Measurements from ENCODE around the gene DDX46. TPM values are rescaled to one million over a fixed set of nuclear protein-coding genes. Genes with fewer than 3 reads are reported as not detected.

Gene DDX46
- total and polyA plus RNA-seq, 2 experiments from 2014 or later: 16.9 to 19.6 TPM

GRCh38 chr5:134878403-134878802 lies 119.8 kb downstream of the DDX46 start:
- TF ChIP-seq EZH2phosphoT487 (IDR thresholded peaks at IDR 0.05; ENCODE audit: insufficient read depth, low read depth) (no peak), EZH2 (IDR thresholded peaks at IDR 0.05; ENCODE audit: insufficient read depth, poor library complexity, severe bottlenecking) (no peak)
- no peak overlapping the region for H3K4me3 ChIP-seq

GRCh38 chr5:134879456-134879855 lies 120.9 kb downstream of the DDX46 start:
- no peaks in the 10 kb centered on the region for H4K20me1 ChIP-seq (ENCODE audit: insufficient read depth)
- 44 to 47% methylated on average over 3 of the region's 3 CpGs for WGBS, 2 experiments (ENCODE audit: low coverage in 1 of 2, low lambda C conversion rate in 2 of 2, missing lambda C conversion rate in 2 of 2)
- no peak for DNase-seq
- no peak for TF ChIP-seq EZH2phosphoT487 (IDR thresholded peaks at IDR 0.05; ENCODE audit: insufficient read depth, low read depth)
- TF ChIP-seq EZH2 (IDR thresholded peaks at IDR 0.05; ENCODE audit: insufficient read depth, poor library complexity, severe bottlenecking): no peak
- H3K4me3 ChIP-seq: no peak overlapping the region
- peaks cover 21% of the 10 kb centered on the region for H3F3A ChIP-seq (ENCODE audit: insufficient read depth)
- peaks cover 8% of the 10 kb centered on the region; the same call in 1 of the 2 replicates for H3K4me1 ChIP-seq (ENCODE audit: insufficient read depth)
- H3K4me2 ChIP-seq (ENCODE audit: unreplicated experiment): no peak overlapping the region
- no peaks in the 10 kb centered on the region for H3K27me3 ChIP-seq (replicated peaks; ENCODE audit: insufficient read depth)
- H3K9me3 ChIP-seq (ENCODE audit: low read depth): no peaks in the 10 kb centered on the region
- no peak overlapping the region for H3K9ac ChIP-seq
- no peak overlapping the region for H2AFZ ChIP-seq
- H3K79me2 ChIP-seq (ENCODE audit: insufficient read depth): peaks cover 77% of the 10 kb centered on the region
- in situ Hi-C loops (cut with MboI): no loop called here
- H3K36me3 ChIP-seq (ENCODE audit: low read depth): no peaks in the 10 kb centered on the region
- H3K9me2 ChIP-seq (ENCODE audit: insufficient read depth): no peaks in the 10 kb centered on the region
- H3K27ac ChIP-seq: no peak overlapping the region

More at GRCh38 chr5:134878403-134878802, 119.8 kb downstream of the DDX46 start:
- Histone ChIP-seq H2AFZ (no peak overlapping the region), H3K27me3 (replicated peaks; ENCODE audit: insufficient read depth) (no peaks in the 10 kb centered on the region), H3K4me2 (ENCODE audit: unreplicated experiment) (no peak overlapping the region), H4K20me1 (ENCODE audit: insufficient read depth) (no peaks in the 10 kb centered on the region), H3K79me2 (ENCODE audit: insufficient read depth) (peaks cover 66% of the 10 kb centered on the region), H3K9me3 (ENCODE audit: low read depth) (no peaks in the 10 kb centered on the region), H3K36me3 (ENCODE audit: low read depth) (no peaks in the 10 kb centered on the region), H3K9ac (no peak overlapping the region), H3K27ac (no peak overlapping the region), H3K9me2 (ENCODE audit: insufficient read depth) (no peaks in the 10 kb centered on the region), H3F3A (ENCODE audit: insufficient read depth) (peaks cover 26% of the 10 kb centered on the region), H3K4me1 (ENCODE audit: insufficient read depth) (peaks cover 12% of the 10 kb centered on the region)
- in situ Hi-C loops (cut with MboI): no loop called here
- no peak for DNase-seq
- 83 to 89% methylated on average over 3 of the region's 3 CpGs for WGBS, 2 experiments (ENCODE audit: low coverage in 1 of 2, low lambda C conversion rate in 2 of 2, missing lambda C conversion rate in 2 of 2)

Small RNAs within 50 kb of the gene (small RNA-seq; reads per million reads assigned to genes)
- gene RNU6-757P (ENCODE audit: low read depth, low replicate concordance): not detected

Other genes with a start within 250 kb of the DDX46 start
- gene JADE2, start 233.1 kb upstream of the DDX46 start, total RNA-seq (2014; rRNA removed; shearing (Covaris generic)): 18.0 and 20.9 TPM in 2 replicates
- gene JADE2, start 233.1 kb upstream of the DDX46 start, polyA plus RNA-seq (2016; fragmentation: Nextera tagmentation; extraction: Ambion mirVana): 7.1 and 8.0 TPM in 2 replicates
- gene SAR1B, start 126.0 kb upstream of the DDX46 start, total RNA-seq (2014; rRNA removed; shearing (Covaris generic)): 40.7 and 57.2 TPM in 2 replicates
- gene SAR1B, start 126.0 kb upstream of the DDX46 start, polyA plus RNA-seq (2016; fragmentation: Nextera tagmentation; extraction: Ambion mirVana): 87.4 and 89.2 TPM in 2 replicates
- 32.0 and 41.7 TPM in 2 replicates for gene SEC24A, start 110.0 kb upstream of the DDX46 start, total RNA-seq (2014; rRNA removed; shearing (Covaris generic))
- gene SEC24A, start 110.0 kb upstream of the DDX46 start, polyA plus RNA-seq (2016; fragmentation: Nextera tagmentation; extraction: Ambion mirVana): 19.3 and 19.7 TPM in 2 replicates
- 26.2 and 35.3 TPM in 2 replicates for gene CAMLG, start 20.2 kb upstream of the DDX46 start, total RNA-seq (2014; rRNA removed; shearing (Covaris generic))
- 42.2 and 45.0 TPM in 2 replicates for gene CAMLG, start 20.2 kb upstream of the DDX46 start, polyA plus RNA-seq (2016; fragmentation: Nextera tagmentation; extraction: Ambion mirVana)
- 41.2 and 41.4 TPM in 2 replicates for gene C5orf24, start 87.2 kb downstream of the DDX46 start, total RNA-seq (2014; rRNA removed; shearing (Covaris generic))
- gene C5orf24, start 87.2 kb downstream of the DDX46 start, polyA plus RNA-seq (2016; fragmentation: Nextera tagmentation; extraction: Ambion mirVana): 34.0 and 36.4 TPM in 2 replicates
- 112 and 170 TPM in 2 replicates for gene TXNDC15, start 115.6 kb downstream of the DDX46 start, total RNA-seq (2014; rRNA removed; shearing (Covaris generic))
- 102 and 103 TPM in 2 replicates for gene TXNDC15, start 115.6 kb downstream of the DDX46 start, polyA plus RNA-seq (2016; fragmentation: Nextera tagmentation; extraction: Ambion mirVana)
- 4.9 and 10.1 TPM in 2 replicates for gene PCBD2, start 146.4 kb downstream of the DDX46 start, total RNA-seq (2014; rRNA removed; shearing (Covaris generic))
- 5.8 and 6.2 TPM in 2 replicates for gene PCBD2, start 146.4 kb downstream of the DDX46 start, polyA plus RNA-seq (2016; fragmentation: Nextera tagmentation; extraction: Ambion mirVana)
- 0.11 TPM in 1 of 2 replicates, not detected in the other for gene CATSPER3, start 209.1 kb downstream of the DDX46 start, total RNA-seq (2014; rRNA removed; shearing (Covaris generic))
- 0.14 and 0.18 TPM in 2 replicates for gene CATSPER3, start 209.1 kb downstream of the DDX46 start, polyA plus RNA-seq (2016; fragmentation: Nextera tagmentation; extraction: Ambion mirVana)